ENCODE measurements around the gene SNX9. TPM values are rescaled to one million over a fixed set of nuclear protein-coding genes. Genes with fewer than 3 reads are reported as not detected.
"Not testable (repeated sequence)": the region's sequence is repeated elsewhere in the genome, so short reads cannot be mapped to it uniquely, and the experiment has no call there.

Gene SNX9
- total RNA-seq, 4 donors from 2014 or later: 13.7 to 57.2 (median 50.7) TPM

DNA sequence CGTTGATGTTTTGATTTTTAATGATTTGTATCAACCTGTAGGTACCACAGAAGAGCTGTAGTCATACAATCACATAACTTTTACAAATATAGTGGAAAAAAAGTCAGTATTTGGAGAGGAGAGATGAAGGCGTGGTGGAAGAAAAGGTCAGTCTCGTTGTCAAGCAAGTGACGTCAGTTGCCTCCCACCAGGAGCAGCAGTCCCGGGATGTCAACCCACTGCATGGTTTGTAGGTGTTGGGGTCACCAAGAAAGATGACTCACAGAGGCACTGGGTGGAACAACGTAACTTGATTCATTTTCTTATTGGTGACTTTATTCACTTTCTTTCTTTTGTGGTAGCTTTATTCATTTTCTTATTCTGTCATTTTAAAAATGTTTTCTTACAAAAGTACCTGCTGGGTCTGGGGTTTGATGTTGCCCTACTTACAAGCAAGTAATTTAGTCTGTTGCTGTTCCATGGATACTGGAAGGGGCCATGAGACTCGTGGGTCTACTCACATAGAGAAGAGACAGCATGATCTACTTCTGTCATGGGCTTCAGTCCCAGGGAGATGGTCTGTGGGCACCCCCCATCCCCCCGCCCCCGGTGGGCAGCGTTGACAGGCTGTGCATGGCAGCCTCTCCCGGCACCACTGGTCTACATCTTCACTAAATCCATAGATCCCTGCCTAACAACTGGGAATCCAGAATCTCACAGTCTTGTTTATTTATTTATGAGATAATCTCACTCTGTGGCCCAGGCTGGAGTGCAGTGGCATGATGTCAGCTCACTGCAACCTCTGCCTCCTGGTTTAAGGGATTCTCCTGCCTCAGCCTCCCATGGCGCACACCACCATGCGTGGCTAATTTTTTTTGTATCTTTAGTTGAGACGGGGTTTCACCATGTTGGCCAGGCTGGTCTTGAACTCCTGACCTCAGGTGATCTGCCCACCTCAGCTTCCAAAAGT, 122.2 kb downstream of the SNX9 start:
- WGBS, 2 donors (ENCODE audit: low coverage in 1 of 2): 74 to 81% methylated on average over 5 to 14 of the region's 14 CpGs
- H3K4me3 ChIP-seq: no peak overlapping the region
- H3K4me1 ChIP-seq: no peaks in the 10 kb centered on the region
- in situ Hi-C loops (cut with MboI; ENCODE audit: low pct_ligation_motif_present in 1 of 4, low pct_unique_long_range_greater_than_20kb in 1 of 4, low sequenced_read_pairs in 3 of 4): no loop called here
- peaks cover 0 to 11% of the 10 kb centered on the region in 2 donors for H3K9me3 ChIP-seq
- peaks cover 0 to 21% (median 8%) of the 10 kb centered on the region in 4 donors for H3K36me3 ChIP-seq
- intact Hi-C loops (cut with DNase I; ENCODE audit: low total_unique reads): no loop called here
- DNase-seq: no peak
- H3K27ac ChIP-seq: no peak overlapping the region
- no peaks in the 10 kb centered on the region for H3K27me3 ChIP-seq
- TF ChIP-seq POLR2AphosphoS5 (IDR thresholded peaks at IDR 0.05): no peak
- TF ChIP-seq POLR2A (IDR thresholded peaks at IDR 0.05): no peak
- TF ChIP-seq EP300 (IDR thresholded peaks at IDR 0.05; ENCODE audit: low read depth): no peak
- TF ChIP-seq, protein P1, sequence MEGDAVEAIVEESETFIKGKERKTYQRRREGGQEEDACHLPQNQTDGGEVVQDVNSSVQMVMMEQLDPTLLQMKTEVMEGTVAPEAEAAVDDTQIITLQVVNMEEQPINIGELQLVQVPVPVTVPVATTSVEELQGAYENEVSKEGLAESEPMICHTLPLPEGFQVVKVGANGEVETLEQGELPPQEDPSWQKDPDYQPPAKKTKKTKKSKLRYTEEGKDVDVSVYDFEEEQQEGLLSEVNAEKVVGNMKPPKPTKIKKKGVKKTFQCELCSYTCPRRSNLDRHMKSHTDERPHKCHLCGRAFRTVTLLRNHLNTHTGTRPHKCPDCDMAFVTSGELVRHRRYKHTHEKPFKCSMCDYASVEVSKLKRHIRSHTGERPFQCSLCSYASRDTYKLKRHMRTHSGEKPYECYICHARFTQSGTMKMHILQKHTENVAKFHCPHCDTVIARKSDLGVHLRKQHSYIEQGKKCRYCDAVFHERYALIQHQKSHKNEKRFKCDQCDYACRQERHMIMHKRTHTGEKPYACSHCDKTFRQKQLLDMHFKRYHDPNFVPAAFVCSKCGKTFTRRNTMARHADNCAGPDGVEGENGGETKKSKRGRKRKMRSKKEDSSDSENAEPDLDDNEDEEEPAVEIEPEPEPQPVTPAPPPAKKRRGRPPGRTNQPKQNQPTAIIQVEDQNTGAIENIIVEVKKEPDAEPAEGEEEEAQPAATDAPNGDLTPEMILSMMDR (IDR thresholded peaks at IDR 0.05): no peak

DNA sequence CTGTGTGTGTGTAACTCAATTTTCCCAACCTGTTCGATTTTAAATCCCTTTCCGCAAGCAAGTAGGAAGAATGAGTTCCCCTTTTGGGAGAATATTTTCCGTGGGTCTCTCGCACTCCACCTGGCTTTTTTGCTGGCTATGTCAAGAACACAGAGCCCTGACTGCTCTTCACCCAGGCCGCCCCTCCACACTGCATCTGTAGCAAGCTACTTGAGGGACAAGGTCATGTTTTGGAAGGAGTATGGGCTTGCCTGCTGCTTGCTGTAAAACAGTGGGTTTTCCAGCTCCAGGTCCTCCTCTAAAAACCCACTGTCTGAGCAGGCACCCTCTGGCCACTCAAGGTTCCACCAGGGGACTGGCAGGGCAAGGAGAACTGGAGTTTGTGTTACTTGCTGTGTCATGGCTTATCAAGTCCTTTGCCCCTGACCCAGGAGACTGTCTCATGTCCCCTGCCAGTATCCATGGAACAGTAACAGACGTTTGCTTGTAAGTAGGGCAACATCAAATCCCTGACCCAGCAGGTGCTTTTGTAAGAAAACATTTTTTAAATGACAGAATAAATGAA, 123.1 kb downstream of the SNX9 start:
- no peak for TF ChIP-seq POLR2AphosphoS5 (IDR thresholded peaks at IDR 0.05)
- TF ChIP-seq EP300 (IDR thresholded peaks at IDR 0.05; ENCODE audit: low read depth): no peak
- TF ChIP-seq, protein P1 (IDR thresholded peaks at IDR 0.05): no peak
- Histone ChIP-seq H3K27me3 (no peaks in the 10 kb centered on the region), H3K36me3 (peaks cover 0 to 21% (median 8%) of the 10 kb centered on the region in 4 donors), H3K27ac (no peak overlapping the region), H3K4me1 (no peaks in the 10 kb centered on the region), H3K4me3 (no peak overlapping the region), H3K9me3 (peaks cover 0 to 12% of the 10 kb centered on the region in 2 donors)
- DNase-seq: no peak
- in situ Hi-C loops (cut with MboI; ENCODE audit: low pct_ligation_motif_present in 1 of 4, low pct_unique_long_range_greater_than_20kb in 1 of 4, low sequenced_read_pairs in 3 of 4) (no loop called here), intact Hi-C loops (cut with DNase I; ENCODE audit: low total_unique reads) (no loop called here)
- 91% methylated on average over 6 of the region's 6 CpGs; no CpG with 5 or more reads in 1 of the 2 donors for WGBS, 2 donors (ENCODE audit: low coverage in 1 of 2)

DNA sequence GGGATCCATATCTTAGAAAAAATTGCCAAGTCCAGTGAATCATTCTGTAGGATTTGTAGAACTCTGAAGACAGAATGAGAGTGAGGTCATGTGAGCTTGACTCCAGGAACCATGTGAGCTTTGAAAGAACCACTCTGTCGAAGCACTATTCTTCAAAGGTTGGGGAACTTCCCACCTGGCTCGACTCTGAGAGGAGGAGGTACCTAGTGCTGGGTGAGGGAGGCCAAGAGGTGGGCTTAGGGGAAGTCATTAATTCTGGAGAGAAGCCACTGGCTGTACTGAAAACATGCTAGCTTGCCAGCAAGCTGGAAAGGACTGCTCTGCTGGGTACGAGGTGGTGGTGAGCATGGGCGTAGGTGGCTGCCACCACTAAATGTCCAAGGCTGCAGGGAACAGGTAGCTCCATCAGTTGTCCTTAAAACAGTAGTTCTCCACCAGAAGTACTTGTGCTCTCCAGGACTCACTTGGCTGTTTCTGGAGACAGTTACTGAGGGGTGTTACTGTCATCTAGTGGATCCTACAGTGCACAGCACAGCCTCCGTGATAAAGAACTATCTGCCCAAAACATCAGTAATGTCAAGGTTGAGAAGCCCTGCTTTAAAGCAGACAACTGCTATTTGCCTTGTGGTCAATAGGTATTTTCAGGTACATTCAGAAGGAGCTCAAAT, 124.0 kb downstream of the SNX9 start:
- in situ Hi-C loops (cut with MboI; ENCODE audit: low pct_ligation_motif_present in 1 of 4, low pct_unique_long_range_greater_than_20kb in 1 of 4, low sequenced_read_pairs in 3 of 4): no loop called here
- WGBS, 2 donors (ENCODE audit: low coverage in 1 of 2): 20 to 68% methylated on average over 1 to 5 of the region's 5 CpGs
- DNase-seq: no peak

DNA sequence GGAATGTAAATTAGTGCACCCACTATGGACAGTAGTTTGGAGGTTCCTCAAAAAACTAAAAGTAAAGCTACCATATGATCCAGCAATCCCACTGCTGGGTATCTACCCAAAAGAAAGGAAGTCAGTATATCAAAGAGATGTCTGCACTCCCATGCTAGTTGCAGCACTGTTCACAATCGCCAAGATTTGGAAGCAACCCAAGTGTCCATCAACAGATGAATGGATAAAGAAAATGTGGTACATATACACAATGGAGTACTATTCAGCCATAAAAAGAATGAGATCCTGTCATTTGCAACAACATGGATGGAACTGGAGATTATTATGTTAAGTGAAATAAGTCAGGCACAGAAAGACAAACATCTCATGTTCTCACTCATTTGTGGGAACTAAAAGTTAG, 127.9 kb downstream of the SNX9 start:
- H3K36me3 ChIP-seq; DNase-seq; in situ Hi-C loops (cut with MboI; ENCODE audit: low pct_ligation_motif_present in 1 of 4, low pct_unique_long_range_greater_than_20kb in 1 of 4, low sequenced_read_pairs in 3 of 4); H3K27me3 ChIP-seq; H3K4me3 ChIP-seq; intact Hi-C loops (cut with DNase I; ENCODE audit: low total_unique reads): not testable (repeated sequence)
- peaks cover 0 to 12% of the 10 kb centered on the region in 2 donors for H3K9me3 ChIP-seq
- 97% methylated on average over 1 of the region's 1 CpG; no CpG with 5 or more reads in 1 of the 2 donors for WGBS, 2 donors (ENCODE audit: low coverage in 1 of 2)
- peak overlapping the region in 1 of 4 donors; percentile 94 for H3K27ac ChIP-seq
- H3K4me1 ChIP-seq: peaks cover 0 to 39% (median 32%) of the 10 kb centered on the region in 4 donors

More for the DNA sequence above, 124.0 kb downstream of the SNX9 start:
- intact Hi-C loops (cut with DNase I; ENCODE audit: low total_unique reads): no loop called here
- TF ChIP-seq POLR2AphosphoS5 (IDR thresholded peaks at IDR 0.05): no peak
- TF ChIP-seq, protein P1 (IDR thresholded peaks at IDR 0.05): peak; percentile 22 to 39 (median 29)
- H3K4me3 ChIP-seq: no peak overlapping the region
- H3K27me3 ChIP-seq: no peaks in the 10 kb centered on the region
- H3K36me3 ChIP-seq: peaks cover 0 to 20% (median 5%) of the 10 kb centered on the region in 4 donors
- peaks cover 0 to 4% (median 0%) of the 10 kb centered on the region in 4 donors for H3K4me1 ChIP-seq
- peaks cover 0 to 12% of the 10 kb centered on the region in 2 donors for H3K9me3 ChIP-seq
- no peak overlapping the region for H3K27ac ChIP-seq

Measured in transverse colon (tissue), 4 donors.